MCF 10A (cell line): ENCODE measurements around the gene TCEANC2. TPM values are rescaled to one million over a fixed set of nuclear protein-coding genes. Genes with fewer than 3 reads are reported as not detected.
"Not testable (repeated sequence)": the region's sequence is repeated elsewhere in the genome, so short reads cannot be mapped to it uniquely, and the experiment has no call there.

Experiments
- Bru-seq: library from RNA; stranded (reverse); fragments of 400-500 nt; gene quantifications from one replicate; lab custom pipeline; 2021; lab: Mats Ljungman, UMichigan
- BruChase-seq, 2 experiments: library from RNA; stranded (reverse); fragments of 400-500 nt; gene quantifications; one replicate each; lab custom pipeline; 2021; lab: Mats Ljungman, UMichigan
- BruUV-seq: library from RNA; stranded (reverse); fragments of 400-500 nt; replicated peaks from 2 replicates; lab custom pipeline; 2021; lab: Mats Ljungman, UMichigan
- CTCF ChIA-PET: fragments of 300-600 bp; sonication (Branson Sonifier 250); formaldehyde crosslinking; extraction: SDS; loops from one replicate; lab custom pipeline; 2021; ENCODE audit warnings: antibody characterized with exemption, inconsistent platforms; lab: Yijun Ruan, JAX
- POLR2A ChIA-PET: fragments of 300-600, 350-650 bp; sonication (Branson Sonifier 250); formaldehyde crosslinking; extraction: SDS; loops from one replicate; lab custom pipeline; 2020; ENCODE audit warnings: antibody characterized with exemption, inconsistent platforms; lab: Yijun Ruan, JAX
- DNase-seq: peaks from one replicate; pipeline ENCODE4 v3.0.0-alpha.2; 2018; ENCODE audit not compliant: unreplicated experiment
- H3K27ac Mint-ChIP-seq: one replicate; pipeline ENCODE4 v1.8.0; 2022; ENCODE audit warnings: mild to moderate bottlenecking, low read depth, mixed read lengths; ENCODE audit not compliant: unreplicated experiment
- H3K27me3 Mint-ChIP-seq: one replicate; pipeline ENCODE4 v1.8.0; 2022; ENCODE audit warnings: mixed read lengths; ENCODE audit not compliant: insufficient read depth, unreplicated experiment
- H3K36me3 Mint-ChIP-seq: one replicate; pipeline ENCODE4 v1.8.0; 2022; ENCODE audit warnings: mild to moderate bottlenecking, moderate library complexity, mixed read lengths; ENCODE audit not compliant: insufficient read depth, unreplicated experiment
- H3K4me1 Mint-ChIP-seq: one replicate; pipeline ENCODE4 v1.8.0; 2022; ENCODE audit warnings: mixed read lengths; ENCODE audit not compliant: insufficient read depth, unreplicated experiment
- H3K4me3 Mint-ChIP-seq: one replicate; pipeline ENCODE4 v1.8.0; 2022; ENCODE audit warnings: mild to moderate bottlenecking, moderate library complexity, mixed read lengths; ENCODE audit not compliant: unreplicated experiment
- H3K9me3 Mint-ChIP-seq: one replicate; pipeline ENCODE4 v1.8.0; 2022; ENCODE audit warnings: mixed read lengths; ENCODE audit not compliant: unreplicated experiment
- CTCF ChIP-seq: fragments of 200-600 bp; IDR thresholded peaks from one replicate; pipeline ENCODE4 v1.8.0; 2022; ENCODE audit warnings: antibody characterized with exemption, mild to moderate bottlenecking; ENCODE audit not compliant: unreplicated experiment
- intact Hi-C: fragments of 100-400 bp; cut with micrococcal nuclease; formaldehyde crosslinking; loops from 2 replicates; pipeline ENCODE4 v1.14.1; 2022
- long read RNA-seq: library from polyadenylated mRNA; stranded (forward); transcript quantifications from one replicate; pipeline ENCODE4 v2.0.0, GENCODE V29; 2022
- total RNA-seq: library from RNA; stranded (reverse); gene quantifications from 2 replicates; pipeline ENCODE4 v1.2.3, GENCODE V29; 2022

The TCEANC2 gene
- total RNA-seq (3.6 and 6.0 TPM in 2 replicates), Bru-seq, nascent RNA (percentile 49 among the genes with signal in this experiment), BruChase-seq, experiment 1, labeled RNA remaining after a 6-hour chase (percentile 57 among the genes with signal in this experiment), BruChase-seq, experiment 2, labeled RNA remaining after a 2-hour chase (percentile 58 among the genes with signal in this experiment)
- long read RNA-seq, full-length matches to known transcripts, result 8 of 10 reads
- long read RNA-seq, partial matches to known transcripts, result 0 of 10 reads
- long read RNA-seq, other reads (novel, unspliced or antisense), result 2 of 10 reads

- Mint-ChIP-seq H3K4me1 (peaks cover 13% of the 10 kb centered on the region), H3K36me3 (peaks cover 12% of the 10 kb centered on the region), H3K27ac (no peak within 1 kb of the TSS), H3K4me3 (no peak within 1 kb of the TSS), H3K27me3 (no peaks in the 10 kb centered on the region), H3K9me3 (no peaks in the 10 kb centered on the region)
- ChIA-PET POLR2A (interaction anchor here (0.6 to 4.6 kb wide), 32 partner anchors 9 to 881 kb away, joined by 3 to 45 read pairs (median 5); partner anchors contain the start of genes CYB5RL, IFT25, LDLRAD1 and LRRC42), CTCF (interaction anchor here (0.6 to 3.0 kb wide), 5 partner anchors 93 to 436 kb away, joined by 3 to 9 read pairs (median 4); no protein-coding TSS in a partner anchor)
- intact Hi-C loops, result loop anchor here (1.0 to 5.0 kb wide), 2 partner anchors 176 to 192 kb away; no protein-coding TSS in a partner anchor
- no peak for TF ChIP-seq CTCF
- peak; percentile 99 for DNase-seq
- BruUV-seq, result TSS peak; percentile 54
Measured at GRCh38 chr1:54052934-54053744, at the start of gene TCEANC2, which contains the start of gene TMEM59. Gene TCEANC2, plus strand, starts transcription at chr1:54053608. Its CDS starts 815 bp downstream, at chr1:54054423. Gene TMEM59, minus strand, starts transcription at chr1:54053204. Its CDS starts 16 bp downstream, at chr1:54053188.

GRCh38 chr1:54003750-54004480, 49.5 kb upstream of the TCEANC2 start:
- H3K9me3 Mint-ChIP-seq, DNase-seq, intact Hi-C loops, H3K4me1 Mint-ChIP-seq, BruUV-seq, H3K36me3 Mint-ChIP-seq, H3K27ac Mint-ChIP-seq, H3K4me3 Mint-ChIP-seq, POLR2A ChIA-PET: not testable (repeated sequence)
- CTCF ChIA-PET, result interaction anchor here (0.5 to 0.7 kb wide), 2 partner anchors 10 to 133 kb away, joined by 3 read pairs; no protein-coding TSS in a partner anchor
- H3K27me3 Mint-ChIP-seq, result peaks cover 14% of the 10 kb centered on the region

DNA sequence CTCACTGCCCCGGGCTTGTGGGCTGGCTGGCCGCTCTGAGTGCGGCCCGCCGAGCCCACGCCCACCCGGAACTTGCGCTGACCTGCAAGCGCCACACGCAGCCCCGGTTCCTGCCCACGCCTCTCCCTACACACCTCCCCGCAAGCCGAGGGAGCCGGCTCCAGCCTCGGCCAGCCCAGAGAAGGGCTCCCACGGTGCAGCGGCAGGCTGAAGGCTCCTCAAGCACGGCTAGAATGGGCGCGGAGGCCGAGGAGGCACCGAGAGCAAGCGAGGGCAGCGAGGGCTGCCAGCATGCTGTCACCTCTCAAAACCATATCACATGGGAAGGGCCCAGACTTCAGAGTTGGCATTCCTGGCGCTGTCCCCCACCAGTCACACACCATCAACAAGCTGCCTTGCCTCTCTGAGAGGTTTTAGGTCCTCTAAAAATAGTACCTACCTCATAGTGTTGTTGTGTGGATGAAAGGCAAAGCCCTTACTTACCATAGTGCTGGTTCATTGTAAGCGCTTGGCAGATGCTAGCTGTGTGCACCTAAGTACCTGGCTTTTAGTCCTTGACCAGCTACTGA, 48.8 kb upstream of the TCEANC2 start:
- ChIA-PET CTCF (no interaction called here), POLR2A (no interaction called here)
- Mint-ChIP-seq H3K27ac (no peak overlapping the region), H3K9me3 (no peaks in the 10 kb centered on the region), H3K4me1 (no peaks in the 10 kb centered on the region), H3K27me3 (peaks cover 14% of the 10 kb centered on the region), H3K4me3 (no peak overlapping the region), H3K36me3 (no peaks in the 10 kb centered on the region)
- no peak for TF ChIP-seq CTCF
- BruUV-seq, result no TSS peak
- no peak for DNase-seq
- intact Hi-C loops, result no loop called here

GRCh38 chr1:54006508-54006907, 46.9 kb upstream of the TCEANC2 start:
- TF ChIP-seq CTCF, result no peak
- no peaks in the 10 kb centered on the region for H3K9me3 Mint-ChIP-seq
- peaks cover 34% of the 10 kb centered on the region for H3K27me3 Mint-ChIP-seq

More at GRCh38 chr1:54006508-54006907, 46.9 kb upstream of the TCEANC2 start:
- Mint-ChIP-seq H3K4me1 (no peaks in the 10 kb centered on the region), H3K27ac (no peak overlapping the region), H3K36me3 (peaks cover 4% of the 10 kb centered on the region), H3K4me3 (no peak overlapping the region)
- DNase-seq, result no peak
- ChIA-PET POLR2A (interaction anchor here (1.0 kb wide), 1 partner anchor 8 kb away, joined by 3 read pairs; no protein-coding TSS in a partner anchor), CTCF (no interaction called here)
- no TSS peak for BruUV-seq
- intact Hi-C loops, result no loop called here
